GM19025 (cell line): ENCODE results near the gene TBXAS1.
A peak's percentile ranks its signal among the peaks of the same experiment; 100 is the strongest.

Source experiments
- ATAC-seq: cut with Tn5 transposase; IDR thresholded peaks from one replicate; pipeline ENCODE4 v1.9.1; 2021; ENCODE audit warnings: mild to moderate bottlenecking, low read depth, moderate library complexity; ENCODE audit not compliant: unreplicated experiment

The TBXAS1 gene

GRCh38 chr7:140035400-140036223 lies 206.5 kb downstream of the TBXAS1 start:
- ATAC-seq, result no peak

GRCh38 chr7:140036224-140036962 lies 207.3 kb downstream of the TBXAS1 start:
- ATAC-seq, result no peak

GRCh38 chr7:140039066-140039465 lies 210.0 kb downstream of the TBXAS1 start:
- ATAC-seq, result no peak

- ATAC-seq, result no peak
These were observed 210.8 kb downstream of the TBXAS1 start for GRCh38 chr7:140039896-140040295.

GRCh38 chr7:140041659-140042385 lies 212.8 kb downstream of the TBXAS1 start:
- no peak for ATAC-seq

GRCh38 chr7:140042386-140042670 lies 213.3 kb downstream of the TBXAS1 start:
- ATAC-seq, result no peak

GRCh38 chr7:140044251-140044650 lies 215.2 kb downstream of the TBXAS1 start:
- ATAC-seq, result no peak

- ATAC-seq, result no peak
These were observed 216.6 kb downstream of the TBXAS1 start for GRCh38 chr7:140045697-140046096.

- no peak for ATAC-seq
These were observed 218.1 kb downstream of the TBXAS1 start for GRCh38 chr7:140047197-140047596.

- no peak for ATAC-seq
These were observed 219.1 kb downstream of the TBXAS1 start for GRCh38 chr7:140048138-140048537.

GRCh38 chr7:140048989-140049338 lies 219.9 kb downstream of the TBXAS1 start:
- no peak for ATAC-seq

- ATAC-seq, result no peak
These were observed 220.4 kb downstream of the TBXAS1 start for GRCh38 chr7:140049339-140050024.

GRCh38 chr7:140050100-140050499 lies 221.0 kb downstream of the TBXAS1 start:
- no peak for ATAC-seq

GRCh38 chr7:140051820-140052219 lies 222.8 kb downstream of the TBXAS1 start:
- no peak for ATAC-seq

- ATAC-seq, result peak; percentile 88
These were observed 224.9 kb downstream of the TBXAS1 start for GRCh38 chr7:140053812-140054539.

GRCh38 chr7:140054751-140055150 lies 225.7 kb downstream of the TBXAS1 start:
- no peak for ATAC-seq

GRCh38 chr7:140055833-140056232 lies 226.8 kb downstream of the TBXAS1 start:
- ATAC-seq, result no peak

- ATAC-seq, result no peak
These were observed 227.5 kb downstream of the TBXAS1 start for GRCh38 chr7:140056431-140057142.

GRCh38 chr7:140057143-140057535 lies 228.1 kb downstream of the TBXAS1 start:
- ATAC-seq, result no peak

- ATAC-seq, result no peak
These were observed 229.5 kb downstream of the TBXAS1 start for GRCh38 chr7:140058517-140058916.
